GM11168 (cell line): ENCODE data around the gene DMAP1.

Experiments used
- in situ Hi-C: fragments of 300-500 bp; cut with MboI; formaldehyde crosslinking; loops from one replicate; pipeline ENCODE4 v1.12.0; 2022; ENCODE audit warnings: low sequenced_read_pairs; ENCODE audit not compliant: unreplicated experiment

Gene DMAP1

GRCh38 chr1:44251486-44251885 lies 38.2 kb downstream of the DMAP1 start:
- in situ Hi-C loops = no loop called here

- in situ Hi-C loops = no loop called here
Observed at GRCh38 chr1:44251989-44252671, 38.9 kb downstream of the DMAP1 start.

GRCh38 chr1:44254392-44254910 lies 41.2 kb downstream of the DMAP1 start:
- in situ Hi-C loops = no loop called here

GRCh38 chr1:44256762-44257554 lies 43.7 kb downstream of the DMAP1 start:
- in situ Hi-C loops = no loop called here

GRCh38 chr1:44259090-44259489 lies 45.8 kb downstream of the DMAP1 start:
- in situ Hi-C loops = no loop called here

- in situ Hi-C loops = no loop called here
Observed at GRCh38 chr1:44260792-44261170, 47.5 kb downstream of the DMAP1 start.

GRCh38 chr1:44261171-44261817 lies 48.0 kb downstream of the DMAP1 start:
- in situ Hi-C loops = no loop called here

GRCh38 chr1:44261962-44262361 lies 48.7 kb downstream of the DMAP1 start:
- in situ Hi-C loops = no loop called here

- in situ Hi-C loops = no loop called here
Observed at GRCh38 chr1:44262414-44262813, 49.1 kb downstream of the DMAP1 start.

- in situ Hi-C loops = no loop called here
Observed at GRCh38 chr1:44262816-44263567, 49.7 kb downstream of the DMAP1 start.

- in situ Hi-C loops = no loop called here
Observed at GRCh38 chr1:44263568-44264450, 50.5 kb downstream of the DMAP1 start.

- in situ Hi-C loops = no loop called here
Observed at GRCh38 chr1:44264451-44264771, 51.1 kb downstream of the DMAP1 start.

- in situ Hi-C loops = no loop called here
Observed at GRCh38 chr1:44265656-44266358, 52.5 kb downstream of the DMAP1 start.

GRCh38 chr1:44266400-44267344 lies 53.4 kb downstream of the DMAP1 start:
- in situ Hi-C loops = no loop called here

- in situ Hi-C loops = no loop called here
Observed at GRCh38 chr1:44267438-44267837, 54.2 kb downstream of the DMAP1 start.

- in situ Hi-C loops = no loop called here
Observed at GRCh38 chr1:44268054-44268453, 54.8 kb downstream of the DMAP1 start.
